ENCODE results near the gene DCAF17.

- TF ChIP-seq CTCF (IDR thresholded peaks at IDR 0.05; ENCODE audit: low read depth, low read length, missing input control) (no peak), YY1 (IDR thresholded peaks at IDR 0.05) (no peak)
These were observed 53.8 kb downstream of the DCAF17 start for GRCh38 chr2:171487803-171488259.

All from liver (tissue), 2 donors.